Glomerular visceral epithelial cell (primary cell): ENCODE results near the gene SLAMF8.
A peak's percentile ranks its signal among the peaks of the same experiment; 100 is the strongest.

Experiments
- DNase-seq: peaks from one replicate; pipeline ENCODE4 v3.0.0-alpha.2; 2016; ENCODE audit errors: extremely low spot score

SLAMF8 gene

DNA sequence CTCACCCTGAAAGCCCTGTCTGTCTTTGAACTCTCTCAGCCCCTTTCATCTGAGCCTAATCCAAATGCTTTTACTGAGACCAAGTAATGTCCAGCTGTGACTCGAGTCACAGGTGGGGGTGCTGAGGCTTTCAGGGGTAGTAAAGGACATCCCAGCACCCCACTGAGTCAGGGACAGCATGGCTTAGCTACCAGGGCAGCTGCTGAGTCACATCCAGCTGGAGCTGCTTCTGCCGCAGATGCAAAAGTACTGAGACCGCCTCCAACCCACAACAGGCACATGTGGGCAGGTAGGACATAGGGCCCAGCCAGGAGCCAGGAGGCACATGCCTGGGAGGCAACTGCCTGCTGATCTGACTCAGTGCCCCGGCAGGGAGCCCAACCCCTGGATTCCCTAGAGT, 42.5 kb downstream of the SLAMF8 start:
- DNase-seq, result peak; percentile 88

DNA sequence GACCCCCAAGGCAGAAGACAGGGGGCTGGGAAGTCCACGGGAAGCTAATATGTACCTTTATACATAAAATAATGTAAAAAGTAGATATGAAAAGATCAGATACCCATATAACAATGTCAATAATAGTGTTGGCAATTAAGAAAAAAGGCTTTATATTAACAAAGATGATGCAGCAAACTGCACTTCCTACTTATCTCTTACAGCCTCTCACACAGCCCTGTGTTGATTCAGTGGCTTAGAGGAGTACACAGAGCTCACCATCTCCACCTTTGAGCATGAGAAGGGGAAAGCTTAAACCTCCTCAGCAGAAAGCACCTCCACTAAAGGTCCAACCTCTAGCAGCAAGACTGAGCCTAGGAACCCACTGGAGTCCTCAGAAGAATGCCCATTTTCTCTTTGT, 42.9 kb downstream of the SLAMF8 start:
- DNase-seq, result no peak

DNA sequence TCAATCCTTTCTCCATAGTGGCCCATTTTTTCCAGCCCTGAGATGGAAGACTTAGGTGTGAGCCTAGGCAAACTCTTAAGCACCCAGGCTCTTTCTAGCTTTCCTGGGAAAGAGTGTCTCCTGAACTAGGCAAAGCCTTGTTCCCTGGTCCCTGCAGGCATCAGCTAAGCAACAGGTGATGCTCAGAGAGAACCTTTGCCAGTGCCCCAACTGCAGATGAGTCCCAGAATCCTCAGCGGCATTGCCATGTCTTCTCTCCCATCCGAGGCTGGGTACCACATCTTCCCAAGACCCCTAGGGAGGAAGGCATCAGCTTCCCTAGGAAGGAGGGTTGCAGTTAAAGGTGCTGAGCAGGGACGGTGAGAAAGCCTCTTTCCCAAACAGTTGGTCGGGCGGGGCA, 44.0 kb downstream of the SLAMF8 start:
- DNase-seq, result no peak

DNA sequence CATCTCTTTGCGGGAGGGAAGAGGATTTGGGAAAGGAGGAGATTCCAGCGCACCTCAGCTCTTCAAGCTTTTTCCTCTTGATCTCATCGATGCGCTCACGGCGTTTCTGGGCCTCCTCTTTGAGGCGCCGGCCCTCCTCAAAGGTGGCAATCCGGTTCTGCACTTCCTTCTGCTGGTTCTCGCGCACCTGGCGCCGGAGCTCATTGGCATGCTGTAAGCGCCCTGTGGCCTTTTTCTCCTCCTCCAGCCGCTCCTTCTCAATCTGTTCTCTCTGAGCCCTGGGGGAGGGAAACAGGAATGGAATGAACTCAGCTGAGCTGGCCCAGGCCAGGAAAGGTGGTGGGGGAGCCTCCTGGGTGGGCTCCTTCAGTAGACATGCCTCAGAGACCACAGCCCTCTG, 46.2 kb downstream of the SLAMF8 start:
- DNase-seq, result no peak

DNA sequence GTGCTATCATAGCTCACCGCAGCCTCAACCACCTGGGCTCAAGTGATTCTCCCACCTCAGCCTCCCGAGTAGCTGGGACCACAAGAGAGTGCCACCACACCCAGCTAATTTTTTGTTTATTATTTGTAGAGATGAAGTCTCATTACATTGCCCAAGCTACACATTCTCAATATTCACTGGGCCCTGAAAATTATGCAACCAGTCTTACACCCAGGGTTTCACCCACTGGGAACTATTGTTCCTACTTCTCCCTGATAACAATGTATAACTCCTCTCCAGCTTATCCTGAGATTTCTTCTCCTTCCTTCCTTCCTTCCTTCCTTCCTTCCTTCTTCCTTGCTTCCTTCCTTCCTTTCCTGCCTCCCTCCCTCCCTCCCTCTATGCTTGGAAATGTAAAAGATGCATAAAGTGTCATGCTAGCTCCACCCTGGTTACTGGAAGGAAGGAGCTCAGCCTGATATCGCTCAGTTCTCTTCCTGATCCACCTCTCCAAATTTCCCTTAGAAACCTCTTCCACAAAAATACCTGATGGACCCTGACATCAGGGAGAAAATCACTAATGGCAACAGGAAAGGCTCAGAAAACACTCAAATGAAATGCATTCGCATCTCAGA, 47.0 kb downstream of the SLAMF8 start:
- DNase-seq, result no peak

DNA sequence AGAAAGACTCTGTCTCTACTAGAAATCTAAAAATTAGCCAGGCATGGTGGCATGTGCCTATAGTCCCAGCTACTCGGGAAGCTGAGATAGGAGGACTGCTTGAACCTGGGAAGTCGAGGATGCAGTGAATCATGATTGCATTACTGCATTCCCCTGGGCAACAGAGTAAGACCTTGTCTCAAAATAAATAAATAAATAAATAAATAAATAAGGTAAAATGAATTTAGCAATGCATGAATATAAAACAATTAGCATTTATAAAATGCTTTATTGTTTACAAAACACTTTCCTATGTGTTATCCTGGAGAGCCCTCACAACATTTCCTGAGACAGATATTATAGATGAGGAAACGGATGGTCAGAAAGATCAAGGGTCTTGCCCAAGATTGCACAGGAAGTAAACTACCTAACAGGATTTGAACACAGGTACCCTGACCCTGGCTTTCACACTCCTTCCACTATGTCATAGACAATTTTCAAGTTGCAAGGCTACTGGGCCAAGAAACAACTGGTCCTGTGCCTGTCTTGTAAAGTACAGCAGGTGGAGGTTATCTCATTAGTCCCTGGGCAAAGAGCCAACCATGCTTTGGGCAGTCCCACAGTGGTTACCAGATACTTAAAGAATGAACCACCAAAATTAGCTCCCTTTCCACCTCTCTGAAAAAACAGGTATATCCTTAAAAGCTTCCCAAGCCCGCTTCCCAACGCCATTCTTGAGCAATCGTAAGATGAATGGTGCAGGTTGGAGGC, 51.2 kb downstream of the SLAMF8 start:
- no peak for DNase-seq

DNA sequence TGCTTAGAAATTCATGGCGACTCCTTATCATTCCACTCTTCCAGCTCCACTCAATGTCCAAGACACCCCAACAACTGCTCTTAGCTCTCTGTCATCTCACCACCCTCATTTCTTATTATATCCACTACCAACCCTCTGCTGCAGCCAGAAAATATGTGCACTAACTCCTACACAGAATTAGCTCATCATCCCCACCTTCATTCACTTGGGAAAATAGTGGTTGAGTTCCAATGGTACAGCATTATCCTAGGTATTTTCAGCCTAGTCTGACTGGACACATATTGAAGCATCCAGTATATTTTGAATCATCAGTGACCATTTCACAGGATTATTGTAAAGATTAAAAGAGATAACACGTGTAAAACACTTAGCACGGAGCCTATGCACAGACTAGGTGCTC, 52.5 kb downstream of the SLAMF8 start:
- DNase-seq, result no peak

DNA sequence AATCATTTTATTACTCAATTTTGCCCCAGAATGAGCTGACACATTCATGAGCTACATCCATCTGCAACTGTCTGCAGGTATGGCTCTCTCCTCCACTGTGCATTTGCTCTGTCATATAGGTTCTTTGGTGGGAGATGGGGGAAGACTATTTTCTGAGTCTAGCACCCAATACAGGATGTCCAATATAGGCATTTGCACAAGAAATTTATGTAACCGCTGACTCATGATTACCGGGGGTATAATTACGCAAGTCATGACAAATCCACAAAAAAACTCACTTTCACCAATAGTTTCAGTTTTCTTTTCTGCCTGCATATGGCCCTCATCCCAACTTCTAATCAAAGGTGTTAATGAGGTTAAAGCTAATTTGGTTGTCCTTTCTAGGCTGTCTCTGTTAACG, 53.3 kb downstream of the SLAMF8 start:
- DNase-seq, result peak; percentile 45

DNA sequence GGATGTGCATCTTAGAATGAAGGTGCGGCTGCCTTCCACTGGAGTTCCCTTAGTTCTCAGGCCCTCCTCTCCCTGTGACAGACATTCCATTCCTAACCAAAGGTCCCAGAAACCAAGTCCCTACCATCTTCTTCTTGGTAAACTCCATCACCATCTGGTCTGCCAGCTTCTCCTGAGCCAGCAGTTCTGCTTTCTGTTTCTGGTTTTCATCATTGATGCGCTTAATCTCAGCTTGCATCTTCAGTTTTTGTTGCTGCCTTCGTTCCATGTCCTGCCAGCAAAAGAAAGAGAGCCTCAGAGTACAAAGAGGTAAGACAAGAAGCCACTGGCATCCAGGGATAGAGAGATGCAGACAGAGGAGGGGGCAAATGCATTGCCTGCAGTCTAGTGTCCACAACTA, 53.8 kb downstream of the SLAMF8 start:
- DNase-seq, result no peak

DNA sequence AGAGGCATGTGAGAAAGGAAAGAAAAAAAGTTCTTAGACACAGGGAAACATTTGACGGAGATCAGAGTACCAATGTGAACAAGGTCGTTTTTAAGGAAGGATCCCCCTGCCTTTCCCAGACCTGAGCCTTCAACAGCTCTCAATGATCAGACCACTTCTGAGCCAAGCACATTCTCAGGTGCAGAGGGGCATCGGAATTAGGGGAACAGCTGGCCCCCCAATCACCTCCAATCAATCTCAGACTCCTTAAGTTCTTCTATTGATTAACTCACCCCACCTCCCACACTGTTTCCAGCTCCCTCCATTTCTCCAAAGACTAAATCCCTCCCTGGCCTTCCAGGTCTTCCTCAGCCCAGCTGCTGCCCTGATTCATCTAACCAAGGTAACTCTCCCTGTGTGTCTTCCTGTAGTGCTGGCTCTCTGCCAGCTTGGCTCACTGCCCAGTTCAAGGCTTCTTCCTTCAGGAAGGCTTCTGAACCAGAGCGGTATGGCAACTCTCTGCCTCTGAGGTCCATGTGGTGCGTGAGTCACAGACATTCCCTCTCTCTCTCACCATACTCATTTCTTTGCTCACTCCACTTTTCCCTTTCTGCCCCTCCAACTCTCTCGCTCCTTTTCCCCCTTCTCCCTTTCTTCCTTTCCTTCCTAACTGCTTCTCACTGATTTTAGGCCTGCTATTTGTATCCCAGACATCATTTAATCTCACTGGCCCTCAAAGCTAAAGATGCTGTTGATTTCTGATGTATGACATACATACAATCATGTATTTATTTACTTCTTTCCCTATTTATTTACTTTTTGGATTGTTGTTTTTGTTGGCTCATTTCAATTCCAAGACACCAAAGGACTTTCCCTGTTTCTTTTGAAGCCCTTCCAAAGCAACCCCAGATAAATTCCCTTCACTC, 55.2 kb downstream of the SLAMF8 start:
- DNase-seq, result peak; percentile 100

DNA sequence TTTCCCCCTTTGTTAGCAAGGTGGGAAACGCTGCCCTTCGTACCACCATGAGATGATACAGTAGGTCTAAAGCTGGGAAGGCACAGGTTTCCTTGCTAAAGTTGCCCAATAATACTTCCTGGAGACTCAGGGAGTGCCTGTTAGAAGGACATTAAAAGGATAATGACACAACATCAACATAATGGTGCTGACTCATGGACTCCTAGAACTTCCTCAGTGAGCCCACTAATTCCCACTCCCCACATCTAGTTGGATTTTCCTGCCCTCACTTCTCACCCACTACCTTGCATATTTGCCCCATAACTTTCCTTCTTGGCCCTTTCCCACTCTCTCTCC, 55.8 kb downstream of the SLAMF8 start:
- peak; percentile 32 for DNase-seq

DNA sequence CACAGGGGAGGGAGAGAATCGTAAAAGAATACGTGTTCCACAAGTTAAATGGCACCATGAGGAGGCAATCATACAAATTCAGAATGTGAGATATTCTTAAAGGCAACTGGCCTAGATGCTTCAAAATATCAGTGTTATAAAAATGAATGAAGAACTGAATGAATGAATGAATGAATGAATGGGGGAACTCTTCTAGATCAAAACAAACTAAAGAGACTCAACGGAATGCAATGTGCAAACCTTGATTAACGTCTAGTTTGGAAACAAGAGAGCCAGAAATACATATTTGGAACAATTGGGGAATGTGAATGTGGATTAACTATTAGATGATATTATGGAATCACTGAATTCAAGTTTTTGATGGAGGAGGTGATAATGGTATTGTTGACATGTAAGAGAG, 56.5 kb downstream of the SLAMF8 start:
- no peak for DNase-seq

DNA sequence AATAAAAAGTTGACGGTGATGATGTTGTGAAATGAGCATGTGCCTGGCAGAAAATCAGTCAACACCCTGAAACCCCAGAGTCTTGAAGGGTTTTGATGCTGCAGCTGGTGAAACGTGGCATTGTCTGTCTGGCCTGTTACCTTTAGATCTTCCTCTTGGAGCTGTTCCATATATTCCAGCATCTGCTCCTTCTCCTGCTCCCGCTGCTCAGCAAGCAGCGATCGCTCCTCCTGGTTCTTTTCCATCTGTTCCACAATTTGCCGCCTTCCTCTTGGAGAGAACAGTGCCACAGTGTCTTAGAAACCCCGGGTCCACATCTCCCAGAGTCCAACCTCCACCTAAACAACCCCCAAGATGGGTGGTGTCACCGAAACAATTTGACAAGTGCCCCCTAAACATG, 57.6 kb downstream of the SLAMF8 start:
- no peak for DNase-seq
